ENCODE results near the gene SEPTIN7.

DNA sequence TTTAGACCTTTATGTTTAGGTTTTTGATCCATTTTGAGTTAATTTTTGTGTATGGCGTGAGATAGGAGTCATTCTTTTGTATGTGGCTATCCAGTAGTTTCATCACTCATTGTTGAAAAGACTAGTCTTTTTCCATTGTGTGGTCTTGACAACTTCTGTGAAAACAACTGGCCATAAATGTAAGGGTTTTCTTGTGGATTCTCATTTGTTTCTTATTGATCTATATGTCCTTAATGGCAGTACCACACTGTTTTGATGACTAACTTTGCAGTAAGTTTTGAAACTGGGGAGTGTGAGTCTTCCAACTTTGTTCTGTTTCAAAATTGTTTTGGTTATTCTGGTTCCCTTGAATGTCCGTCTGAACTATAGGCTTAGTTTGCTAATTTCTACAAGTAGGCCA is 16.3 kb downstream of the SEPTIN7 start:
- TF ChIP-seq POLR2A (IDR thresholded peaks at IDR 0.05; ENCODE audit: low read length): no peak
- no peak for TF ChIP-seq GATA1 (IDR thresholded peaks at IDR 0.05; ENCODE audit: low read depth, low read length)
